HG02571 (cell line): ENCODE results near the gene CD68.

ENCODE experiments used
- ATAC-seq: cut with Tn5 transposase; IDR thresholded peaks from one replicate; pipeline ENCODE4 v1.9.1; 2021; ENCODE audit warnings: mild to moderate bottlenecking, moderate library complexity; ENCODE audit not compliant: unreplicated experiment

CD68 gene, protein sequence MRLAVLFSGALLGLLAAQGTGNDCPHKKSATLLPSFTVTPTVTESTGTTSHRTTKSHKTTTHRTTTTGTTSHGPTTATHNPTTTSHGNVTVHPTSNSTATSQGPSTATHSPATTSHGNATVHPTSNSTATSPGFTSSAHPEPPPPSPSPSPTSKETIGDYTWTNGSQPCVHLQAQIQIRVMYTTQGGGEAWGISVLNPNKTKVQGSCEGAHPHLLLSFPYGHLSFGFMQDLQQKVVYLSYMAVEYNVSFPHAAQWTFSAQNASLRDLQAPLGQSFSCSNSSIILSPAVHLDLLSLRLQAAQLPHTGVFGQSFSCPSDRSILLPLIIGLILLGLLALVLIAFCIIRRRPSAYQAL

DNA sequence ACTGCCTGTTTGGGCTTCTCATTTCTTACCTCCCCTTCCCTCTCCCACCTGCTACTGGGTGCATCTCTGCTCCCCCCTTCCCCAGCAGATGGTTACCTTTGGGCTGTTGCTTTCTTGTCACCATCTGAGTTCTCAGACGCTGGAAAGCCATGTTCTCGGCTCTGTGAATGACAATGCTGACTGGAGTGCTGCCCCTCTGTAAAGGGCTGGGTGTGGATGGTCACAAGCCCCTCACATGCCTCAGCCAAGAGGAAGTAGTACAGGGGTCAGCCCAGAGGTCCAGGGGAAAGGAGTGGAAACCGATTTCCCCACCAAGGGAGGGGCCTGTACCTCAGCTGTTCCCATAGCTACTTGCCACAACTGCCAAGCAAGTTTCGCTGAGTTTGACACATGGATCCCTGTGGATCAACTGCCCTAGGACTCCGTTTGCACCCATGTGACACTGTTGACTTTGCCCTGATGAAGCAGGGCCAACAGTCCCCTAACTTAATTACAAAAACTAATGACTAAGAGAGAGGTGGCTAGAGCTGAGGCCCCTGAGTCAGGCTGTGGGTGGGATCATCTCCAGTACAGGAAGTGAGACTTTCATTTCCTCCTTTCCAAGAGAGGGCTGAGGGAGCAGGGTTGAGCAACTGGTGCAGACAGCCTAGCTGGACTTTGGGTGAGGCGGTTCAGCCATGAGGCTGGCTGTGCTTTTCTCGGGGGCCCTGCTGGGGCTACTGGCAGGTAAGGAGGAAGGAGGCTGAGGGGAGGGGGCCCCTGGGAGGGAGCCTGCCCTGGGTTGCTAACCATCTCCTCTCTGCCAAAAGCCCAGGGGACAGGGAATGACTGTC is at the start of gene CD68:
CD68 (plus strand) TSS at position 638 of the 833 bp plus-strand sequence; CDS start at position 678, 40 bp downstream.
- ATAC-seq: no peak

DNA sequence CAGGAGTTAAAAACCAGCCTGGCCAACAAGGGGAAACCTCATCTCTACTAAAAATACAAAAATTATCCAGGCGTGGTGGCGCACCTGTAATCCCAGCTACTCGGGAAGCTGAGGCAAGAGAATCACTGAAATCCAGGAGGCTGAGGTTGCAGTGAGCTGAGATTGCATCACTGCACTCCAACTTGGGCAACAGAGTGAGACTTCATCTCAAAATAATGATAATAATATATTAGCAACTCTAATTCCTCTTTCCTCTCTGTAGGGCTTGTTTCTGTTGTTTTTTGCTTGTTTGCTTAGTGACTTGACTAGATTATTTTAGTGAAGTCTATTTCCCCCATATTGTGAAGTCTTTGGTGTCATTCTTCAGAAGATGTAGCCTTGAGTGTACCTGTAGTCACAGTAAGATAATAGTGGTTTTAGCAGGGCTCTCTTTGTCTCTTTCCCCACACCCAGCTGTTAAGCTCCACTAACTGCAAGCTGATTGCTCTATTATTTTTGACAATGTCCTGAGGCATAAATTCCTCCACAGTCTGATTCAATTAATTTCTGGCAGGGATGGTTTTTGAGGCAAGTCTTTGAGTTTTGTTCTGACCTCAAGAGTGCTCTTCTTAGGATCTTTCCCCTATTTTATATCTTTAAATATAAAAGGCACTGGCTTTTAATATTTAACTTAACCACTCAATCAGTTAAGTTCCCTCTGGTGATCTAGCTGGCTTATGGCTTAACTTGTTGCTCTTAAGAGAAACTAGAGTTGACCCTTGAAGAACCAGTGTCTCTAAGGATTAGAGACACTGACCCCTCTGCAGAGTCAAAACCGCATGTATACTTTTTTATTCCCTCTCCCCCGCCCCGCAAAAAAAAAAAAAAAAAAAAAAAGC is 49.2 kb upstream of the CD68 start:
- no peak for ATAC-seq

DNA sequence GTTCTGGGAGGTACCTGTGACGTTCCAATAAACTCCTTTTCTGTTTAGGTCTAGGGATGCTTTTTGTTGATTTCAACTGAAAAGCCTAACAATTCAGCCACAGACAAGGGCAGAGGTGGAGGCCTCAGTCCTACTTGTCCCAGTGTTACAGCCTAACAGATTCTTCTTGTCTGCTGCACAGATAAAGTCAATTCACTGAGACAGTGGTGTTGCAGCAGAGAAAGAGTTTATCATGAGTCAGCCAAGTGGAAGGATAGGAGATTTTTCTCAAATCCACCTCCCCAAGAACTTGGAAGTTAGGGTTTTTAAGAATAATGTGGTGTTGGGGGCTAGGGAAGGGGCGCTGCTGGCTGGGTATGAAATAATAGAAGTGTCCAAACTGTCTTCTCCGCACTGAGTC is 41.4 kb upstream of the CD68 start:
- no peak for ATAC-seq

DNA sequence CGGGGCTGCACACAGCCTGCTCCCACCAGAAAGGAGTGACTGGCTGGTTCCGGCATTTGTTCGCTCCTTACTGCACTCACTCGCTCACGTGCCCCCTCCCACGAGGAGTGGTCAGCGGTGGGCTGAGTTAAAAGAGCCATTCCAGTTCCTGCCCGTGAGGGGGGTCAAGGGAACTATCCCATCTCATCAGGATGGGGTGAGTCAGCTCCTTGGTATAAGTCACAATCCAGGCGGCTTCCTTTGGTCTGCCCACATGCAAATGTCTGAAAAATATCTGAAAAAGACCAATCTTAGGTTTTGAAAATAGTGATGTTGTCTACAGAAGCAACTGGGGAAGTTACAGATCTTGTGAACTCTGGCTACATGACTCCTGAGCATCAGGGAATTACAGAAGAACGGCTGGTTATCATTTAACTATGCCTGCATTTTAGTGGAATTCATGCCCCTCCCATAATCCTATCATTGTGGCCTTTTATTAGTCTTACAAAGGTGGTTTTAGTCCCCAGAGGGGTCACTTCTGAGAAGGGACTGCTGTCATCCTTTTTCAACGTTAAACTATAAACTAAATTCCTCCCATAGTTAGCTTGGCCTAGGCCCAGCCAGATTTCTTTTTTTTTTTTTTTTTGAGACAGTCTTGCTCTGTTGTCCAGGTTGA is 40.4 kb upstream of the CD68 start:
- no peak for ATAC-seq

DNA sequence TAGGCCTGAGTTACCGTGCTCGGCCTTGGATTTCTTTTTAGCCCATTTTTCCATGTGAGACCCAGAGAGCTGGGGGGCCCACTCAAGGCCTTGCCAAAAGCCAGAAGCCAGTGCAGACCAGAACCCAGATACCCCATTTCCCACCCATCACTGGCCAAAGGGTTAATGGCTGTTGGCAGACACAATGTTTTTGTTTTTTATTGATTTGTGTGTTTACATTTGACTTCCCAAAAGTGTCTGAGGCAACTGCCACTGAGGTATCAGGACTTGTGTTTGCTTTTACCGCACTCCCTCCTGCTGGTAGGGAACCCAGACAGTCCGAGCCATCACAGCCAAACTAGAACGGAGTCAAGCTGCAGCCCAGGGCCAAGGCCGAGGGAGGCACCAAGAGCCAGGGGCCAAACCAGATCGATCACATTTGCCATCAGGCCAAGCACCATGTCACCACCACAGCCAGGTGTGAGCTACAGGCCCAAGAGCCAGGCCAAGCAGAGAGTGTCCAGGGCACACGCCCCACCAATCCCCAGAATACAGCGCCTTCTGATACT is 38.3 kb upstream of the CD68 start:
- ATAC-seq: no peak

DNA sequence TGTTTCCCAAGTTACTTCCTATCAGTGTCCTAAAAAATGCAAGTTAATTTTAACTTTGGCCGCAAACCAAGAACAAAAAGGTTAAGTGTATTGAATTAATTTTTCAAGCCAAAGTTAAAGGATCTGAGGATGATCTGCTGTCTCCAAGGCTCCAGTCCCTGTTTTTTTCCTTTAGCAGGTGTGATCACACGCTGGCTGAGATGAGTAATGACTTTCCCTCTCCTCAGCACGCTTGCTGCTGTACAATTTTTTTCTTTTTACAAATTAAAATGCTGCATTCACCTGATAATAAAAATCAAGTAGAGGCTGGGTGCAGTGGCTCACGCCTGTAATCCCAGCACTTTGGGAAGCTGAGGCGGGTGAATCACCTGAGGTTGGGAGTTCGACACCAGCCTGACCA is 34.5 kb upstream of the CD68 start:
- ATAC-seq: no peak

DNA sequence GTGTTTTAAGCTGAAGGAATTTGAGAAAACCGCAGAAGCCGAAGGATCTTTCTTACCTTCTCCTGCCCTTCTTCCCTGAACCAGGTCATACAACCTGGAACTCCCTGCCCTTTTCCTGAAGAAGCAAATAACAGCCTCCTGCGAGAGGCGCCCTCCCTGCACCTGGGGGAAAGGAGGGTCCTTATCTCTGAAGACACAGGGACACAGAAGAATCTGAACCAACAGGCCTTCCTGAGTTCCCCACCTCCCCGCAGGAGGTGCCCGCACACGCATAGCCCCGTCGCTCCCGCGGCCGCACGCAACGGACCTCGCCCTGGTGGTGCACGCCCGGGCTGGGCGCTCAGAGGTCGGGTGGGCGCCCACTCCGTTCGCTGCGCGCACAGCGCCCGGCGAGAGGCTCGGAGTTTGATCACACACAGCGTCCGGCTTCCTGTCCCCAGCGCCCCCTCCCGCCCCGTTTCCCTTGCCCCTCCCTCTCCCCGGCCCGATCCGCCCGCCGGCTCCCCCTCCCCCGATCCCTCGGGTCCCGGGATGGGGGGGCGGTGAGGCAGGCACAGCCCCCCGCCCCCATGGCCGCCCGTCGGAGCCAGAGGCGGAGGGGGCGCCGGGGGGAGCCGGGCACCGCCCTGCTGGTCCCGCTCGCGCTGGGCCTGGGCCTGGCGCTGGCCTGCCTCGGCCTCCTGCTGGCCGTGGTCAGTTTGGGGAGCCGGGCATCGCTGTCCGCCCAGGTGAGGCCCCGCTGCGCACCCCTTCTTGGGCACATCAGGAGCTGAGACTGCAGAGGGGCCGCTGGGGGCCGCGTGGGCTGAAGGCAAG is 30.6 kb upstream of the CD68 start, which contains the start of gene TNFSF12:
TNFSF12 (plus strand) TSS at position 474 of the 816 bp plus-strand sequence; CDS start at position 570, 96 bp downstream.
- ATAC-seq: no peak

DNA sequence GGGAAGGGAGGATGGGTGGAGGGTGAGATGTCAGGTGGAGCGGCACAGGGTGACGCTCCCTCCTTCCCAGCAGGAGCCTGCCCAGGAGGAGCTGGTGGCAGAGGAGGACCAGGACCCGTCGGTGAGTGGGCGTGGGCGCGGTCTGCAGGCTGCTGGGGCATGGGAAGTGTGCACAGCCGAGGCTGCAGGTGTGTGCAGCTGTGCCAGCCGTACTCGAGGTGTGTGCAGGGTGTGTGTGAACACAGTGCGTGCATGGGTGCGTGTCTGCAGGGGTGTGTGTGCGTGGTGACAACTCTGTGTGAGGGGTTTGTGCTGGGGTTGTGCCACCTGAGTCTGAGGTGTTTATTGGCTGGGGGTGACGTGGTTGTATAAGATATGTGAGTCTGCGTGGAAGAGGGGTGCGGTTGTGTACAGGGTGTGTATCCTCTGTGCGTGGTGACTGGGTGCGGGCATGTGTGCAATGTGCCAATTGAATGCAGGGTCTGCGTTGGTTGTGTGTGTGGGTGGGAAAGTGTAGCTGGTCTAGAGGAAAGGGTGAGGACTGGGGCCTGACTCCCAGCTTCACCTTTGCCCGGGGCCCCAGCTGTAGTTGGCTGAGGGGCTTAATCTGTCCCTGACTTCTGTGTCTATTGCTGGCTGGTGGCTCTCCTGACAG is 29.9 kb upstream of the CD68 start:
- ATAC-seq: no peak

DNA sequence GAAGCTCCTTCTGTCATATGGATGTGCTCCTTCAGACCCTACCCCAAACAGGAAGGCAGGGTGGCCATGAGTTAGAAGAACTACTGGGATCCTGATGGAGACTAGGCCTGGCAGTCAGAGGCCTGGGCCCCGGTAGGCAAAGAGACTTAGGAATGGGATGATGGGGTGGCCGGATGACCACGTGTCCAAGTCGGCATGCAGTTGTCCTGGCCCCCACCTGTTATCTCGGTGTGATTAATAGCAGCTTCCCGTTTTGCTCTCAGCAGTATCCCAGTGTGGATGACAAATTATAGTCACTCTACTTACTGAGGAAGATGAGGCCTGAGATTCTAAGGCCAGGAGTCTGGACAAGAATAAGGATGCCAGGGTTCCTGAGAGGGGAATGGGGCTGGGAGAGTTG is 29.1 kb upstream of the CD68 start:
- ATAC-seq: no peak

DNA sequence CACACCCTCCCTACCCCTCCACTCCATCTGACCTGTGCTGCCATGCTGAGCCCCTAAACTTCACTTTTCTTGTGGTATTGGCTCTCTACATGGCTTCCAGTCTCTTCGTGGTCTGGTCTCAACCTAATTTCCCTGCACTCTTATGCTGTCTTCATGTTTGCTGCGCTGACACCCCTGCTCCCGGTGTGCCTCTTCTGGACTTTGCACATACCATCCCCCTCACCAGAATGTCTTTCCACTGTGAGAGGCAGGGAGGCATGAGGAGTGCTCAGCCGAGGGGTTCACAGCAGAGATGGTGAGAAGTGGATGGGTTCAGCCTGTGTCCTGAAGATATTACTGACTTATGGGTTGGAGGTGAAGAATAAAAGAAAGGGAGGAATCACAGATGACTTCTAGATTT is 28.0 kb upstream of the CD68 start:
- no peak for ATAC-seq

DNA sequence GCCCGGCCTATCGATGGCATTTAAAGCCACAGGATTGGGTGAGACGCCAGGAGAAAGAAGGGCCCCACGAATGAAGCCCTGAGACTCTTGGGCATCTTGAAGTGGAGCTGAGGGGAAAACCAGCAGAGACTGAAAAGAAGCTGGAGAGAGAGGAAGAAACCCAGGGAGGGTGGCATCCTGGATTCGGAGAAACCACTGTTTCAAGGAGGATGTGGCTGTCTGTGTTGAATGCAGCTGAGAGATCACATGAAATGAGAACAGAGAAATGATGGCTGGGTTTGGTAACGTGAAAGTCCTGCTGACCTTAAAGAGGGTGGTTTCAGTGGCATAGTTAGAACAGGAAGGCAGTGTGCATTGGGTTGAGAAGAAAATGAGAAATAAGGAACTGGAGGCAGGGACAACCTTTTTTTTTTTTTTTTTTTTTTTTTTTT is 26.8 kb upstream of the CD68 start:
- ATAC-seq: no peak

DNA sequence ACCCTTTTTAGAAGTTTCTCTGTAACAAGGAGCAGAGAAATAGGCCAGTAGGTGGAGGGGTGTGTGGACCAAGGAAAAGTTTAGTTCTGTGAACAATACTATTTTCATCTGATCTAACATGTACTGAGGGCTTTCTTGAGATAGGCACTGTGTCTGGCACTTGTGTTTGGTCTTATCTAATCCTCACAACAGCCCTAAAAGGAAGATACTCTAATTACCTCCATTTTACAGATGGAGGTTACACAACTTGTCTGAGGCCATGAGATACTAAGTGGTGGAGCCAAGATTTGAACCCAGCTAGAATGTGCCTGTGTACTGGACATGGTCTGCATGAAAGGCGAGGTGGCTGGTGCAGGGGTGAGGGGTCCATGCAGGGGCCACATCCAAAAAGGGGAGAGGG is 26.1 kb upstream of the CD68 start:
- no peak for ATAC-seq

DNA sequence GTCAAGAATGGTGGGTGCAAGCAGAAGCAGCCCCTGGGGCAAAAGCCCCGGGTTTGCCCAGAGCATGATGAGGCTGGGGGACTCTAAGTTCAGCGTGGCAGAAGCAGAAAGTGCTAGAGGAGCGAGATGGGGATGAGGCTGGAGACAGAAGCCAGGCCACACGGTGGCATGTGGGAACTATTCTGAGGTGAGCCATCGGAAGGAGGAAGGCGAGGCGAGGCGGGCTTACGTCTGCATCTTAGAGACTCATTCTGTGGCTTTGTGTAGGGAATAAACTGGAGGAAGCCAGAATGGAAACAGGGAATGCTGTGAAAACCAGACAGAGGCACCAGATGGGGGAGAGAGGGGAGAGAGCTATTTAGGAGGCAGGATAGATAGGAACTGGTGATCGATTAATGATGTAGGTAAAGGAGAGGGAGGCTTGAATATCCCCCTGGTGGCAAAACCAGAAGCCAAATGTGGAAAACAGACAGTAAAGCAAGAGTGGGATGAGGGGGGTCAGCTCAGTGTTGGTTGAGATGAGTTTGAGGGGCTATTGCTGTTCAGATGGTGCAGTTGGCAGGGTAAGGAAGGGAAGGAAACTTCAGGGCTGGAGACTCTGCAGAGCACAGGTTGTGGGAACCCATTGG is 24.0 kb upstream of the CD68 start:
- ATAC-seq: no peak

DNA sequence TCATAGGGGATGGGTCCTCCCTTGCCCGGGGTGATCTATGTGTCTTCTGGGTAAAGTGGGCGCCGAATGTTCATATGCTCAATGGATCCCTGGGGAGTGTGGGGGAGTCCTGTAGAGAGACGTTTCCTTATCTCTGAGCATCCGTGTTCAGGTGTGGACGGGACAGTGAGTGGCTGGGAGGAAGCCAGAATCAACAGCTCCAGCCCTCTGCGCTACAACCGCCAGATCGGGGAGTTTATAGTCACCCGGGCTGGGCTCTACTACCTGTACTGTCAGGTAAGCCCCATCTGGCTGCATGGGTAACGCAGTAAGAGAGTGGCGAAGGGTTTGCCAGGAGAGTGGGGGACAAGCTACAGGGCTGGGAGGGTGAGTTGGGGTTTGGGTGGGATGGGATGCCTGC is 22.8 kb upstream of the CD68 start:
- no peak for ATAC-seq

DNA sequence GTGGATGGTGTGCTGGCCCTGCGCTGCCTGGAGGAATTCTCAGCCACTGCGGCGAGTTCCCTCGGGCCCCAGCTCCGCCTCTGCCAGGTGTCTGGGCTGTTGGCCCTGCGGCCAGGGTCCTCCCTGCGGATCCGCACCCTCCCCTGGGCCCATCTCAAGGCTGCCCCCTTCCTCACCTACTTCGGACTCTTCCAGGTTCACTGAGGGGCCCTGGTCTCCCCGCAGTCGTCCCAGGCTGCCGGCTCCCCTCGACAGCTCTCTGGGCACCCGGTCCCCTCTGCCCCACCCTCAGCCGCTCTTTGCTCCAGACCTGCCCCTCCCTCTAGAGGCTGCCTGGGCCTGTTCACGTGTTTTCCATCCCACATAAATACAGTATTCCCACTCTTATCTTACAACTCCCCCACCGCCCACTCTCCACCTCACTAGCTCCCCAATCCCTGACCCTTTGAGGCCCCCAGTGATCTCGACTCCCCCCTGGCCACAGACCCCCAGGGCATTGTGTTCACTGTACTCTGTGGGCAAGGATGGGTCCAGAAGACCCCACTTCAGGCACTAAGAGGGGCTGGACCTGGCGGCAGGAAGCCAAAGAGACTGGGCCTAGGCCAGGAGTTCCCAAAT is 22.2 kb upstream of the CD68 start:
- no peak for ATAC-seq

DNA sequence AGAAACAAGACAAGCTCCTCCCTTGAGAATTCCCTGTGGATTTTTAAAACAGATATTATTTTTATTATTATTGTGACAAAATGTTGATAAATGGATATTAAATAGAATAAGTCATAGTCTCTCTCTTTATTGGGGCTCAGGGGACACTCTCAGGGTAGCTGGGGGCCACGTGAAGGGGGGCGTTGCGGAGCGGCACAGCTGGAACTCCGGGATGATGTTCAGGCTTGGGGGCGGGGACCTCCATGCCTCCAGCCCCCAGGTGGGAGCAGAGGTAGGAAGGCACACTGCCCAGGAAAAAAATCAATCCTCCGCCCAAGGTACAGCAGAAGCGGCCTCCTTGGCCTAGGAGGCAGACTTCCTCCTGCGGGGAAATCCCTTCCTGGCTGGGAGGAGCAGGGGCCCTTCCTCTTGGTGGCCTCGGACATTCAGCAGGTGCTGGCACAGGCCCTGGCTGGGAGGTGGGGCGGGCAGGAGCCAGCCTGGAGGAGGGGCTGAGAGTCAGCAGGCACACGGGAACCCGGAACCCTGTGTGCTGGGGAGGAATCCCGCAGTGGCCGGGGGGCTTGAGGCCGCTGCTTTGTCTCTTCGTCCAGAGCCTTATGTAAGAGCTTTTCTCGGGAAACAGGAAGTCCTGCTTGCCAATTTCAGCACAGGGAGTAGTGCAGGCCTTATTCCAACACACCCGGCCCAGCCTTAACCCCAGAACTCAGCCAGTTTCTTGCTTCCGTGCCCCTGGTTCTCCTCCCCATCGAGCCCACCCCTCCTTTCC is 21.5 kb upstream of the CD68 start:
- ATAC-seq: no peak
